IMR-90 (cell line): ENCODE results near the gene DPYSL3. TPM values are rescaled to one million over a fixed set of nuclear protein-coding genes. Genes with fewer than 3 reads are reported as not detected.

Experiments
- ATAC-seq: fragments of 200-7000 bp; cut with Tn5 transposase; 2 replicates; pipeline ENCODE4 v1.9.1; 2020; ENCODE audit warnings: low read depth, mild to moderate bottlenecking, moderate library complexity
- BruUV-seq: library from RNA; stranded (reverse); fragments of 400-500 nt; replicated peaks from 2 replicates; lab custom pipeline; 2021; lab: Mats Ljungman, UMichigan
- CTCF ChIA-PET: fragments of 300-600 bp; formaldehyde crosslinking; extraction: SDS; loops from one replicate; lab custom pipeline; 2021; ENCODE audit warnings: antibody characterized with exemption; lab: Yijun Ruan, JAX
- POLR2A ChIA-PET: fragments of 300-600 bp; sonication (Branson Sonifier 250); formaldehyde crosslinking; loops from one replicate; lab custom pipeline; 2022; ENCODE audit warnings: antibody characterized with exemption; ENCODE audit not compliant: unreplicated experiment; lab: Charles Lee
- DNase-seq: peaks from one replicate; pipeline ENCODE4 v3.0.0; 2013
- H2AFZ ChIP-seq: replicated peaks from 2 replicates; pipeline ENCODE3; 2013; ENCODE audit warnings: low read length, mild to moderate bottlenecking; ENCODE audit not compliant: poor library complexity
- H2AK5ac ChIP-seq: 2 replicates; pipeline ENCODE4 v1.6.1; 2013; ENCODE audit warnings: low read depth, low read length, inconsistent platforms
- H2AK9ac ChIP-seq: replicated peaks from 2 replicates; pipeline ENCODE3; 2013; ENCODE audit warnings: mild to moderate bottlenecking, low read depth, low read length, moderate library complexity; ENCODE audit not compliant: poor library complexity
- H2BK120ac ChIP-seq: 2 replicates; pipeline ENCODE4 v1.6.1; 2013; ENCODE audit warnings: low read depth, low read length, inconsistent platforms
- H2BK15ac ChIP-seq: 3 replicates; pipeline ENCODE4 v1.6.1; 2013; ENCODE audit warnings: low read depth, low read length, inconsistent platforms
- H2BK20ac ChIP-seq: 2 replicates; pipeline ENCODE4 v1.6.1; 2013; ENCODE audit warnings: low read depth, mild to moderate bottlenecking, inconsistent platforms, low read length, moderate library complexity
- H2BK5ac ChIP-seq: 2 replicates; pipeline ENCODE4 v1.6.1; 2013; ENCODE audit warnings: mild to moderate bottlenecking, low read depth, low read length, inconsistent platforms; ENCODE audit not compliant: poor library complexity, severe bottlenecking
- H3K14ac ChIP-seq: replicated peaks from 2 replicates; pipeline ENCODE4 v1.6.1; 2013; ENCODE audit warnings: low read depth, low read length, inconsistent platforms
- H3K18ac ChIP-seq: 2 replicates; pipeline ENCODE4 v1.6.1; 2013; ENCODE audit warnings: low read depth, low read length, control low read depth
- H3K23ac ChIP-seq: 2 replicates; pipeline ENCODE4 v1.6.1; 2013; ENCODE audit warnings: low read depth, low read length, inconsistent platforms
- H3K27ac ChIP-seq: 2 replicates; pipeline ENCODE4 v1.5.1; 2013; ENCODE audit warnings: mild to moderate bottlenecking, control low read depth, low read length; ENCODE audit not compliant: insufficient read depth
- H3K27me3 ChIP-seq: 2 replicates; pipeline ENCODE4 v1.6.1; 2013; ENCODE audit warnings: low read length; ENCODE audit not compliant: control insufficient read depth, insufficient read depth
- H3K36me3 ChIP-seq: 2 replicates; pipeline ENCODE4 v1.6.1; 2013; ENCODE audit warnings: low read length, mixed read lengths; ENCODE audit not compliant: control insufficient read depth, insufficient read depth
- H3K4ac ChIP-seq: 2 replicates; pipeline ENCODE4 v1.6.1; 2013; ENCODE audit warnings: low read depth, low read length, inconsistent platforms
- H3K4me1 ChIP-seq: 2 replicates; pipeline ENCODE4 v1.6.1; 2013; ENCODE audit warnings: low read length, mixed read lengths; ENCODE audit not compliant: control insufficient read depth, insufficient read depth
- H3K4me2 ChIP-seq: 2 replicates; pipeline ENCODE4 v1.6.1; 2013; ENCODE audit warnings: low read depth, mild to moderate bottlenecking, control low read depth, low read length, moderate library complexity
- H3K4me3 ChIP-seq: 2 replicates; pipeline ENCODE4 v1.5.1; 2013; ENCODE audit warnings: low read depth, mild to moderate bottlenecking, control low read depth, low read length, moderate library complexity; ENCODE audit not compliant: insufficient read depth
- H3K56ac ChIP-seq: 2 replicates; pipeline ENCODE4 v1.6.1; 2013; ENCODE audit warnings: low read length, inconsistent platforms; ENCODE audit not compliant: insufficient read depth; ENCODE audit errors: extremely low read depth
- H3K79me1 ChIP-seq, 2 experiments: 2 replicates each; pipeline ENCODE4 v1.6.1; 2013; ENCODE audit warnings: low read length in 2 of 2, inconsistent platforms in 1 of 2, low read depth in 1 of 2
- H3K9ac ChIP-seq: 2 replicates; pipeline ENCODE4 v1.6.1; 2013; ENCODE audit warnings: low read depth, low read length, control low read depth
- H3K9me1 ChIP-seq: 2 replicates; pipeline ENCODE4 v1.6.1; 2013; ENCODE audit warnings: low read length, inconsistent platforms; ENCODE audit not compliant: insufficient read depth
- H3K9me3 ChIP-seq: 2 replicates; pipeline ENCODE4 v1.6.1; 2013; ENCODE audit warnings: low read length; ENCODE audit not compliant: control insufficient read depth, insufficient read depth
- H4K20me1 ChIP-seq: 2 replicates; pipeline ENCODE4 v1.6.1; 2013; ENCODE audit warnings: low read length, inconsistent platforms; ENCODE audit not compliant: insufficient read depth
- H4K5ac ChIP-seq: 2 replicates; pipeline ENCODE4 v1.6.1; 2013; ENCODE audit warnings: mild to moderate bottlenecking, low read depth, low read length, control low read depth
- H4K8ac ChIP-seq, 2 experiments: 2 replicates each; pipeline ENCODE4 v1.6.1; 2013; ENCODE audit warnings: low read depth in 2 of 2, low read length in 2 of 2, control low read depth in 1 of 2, inconsistent platforms in 1 of 2
- H4K91ac ChIP-seq: 2 replicates; pipeline ENCODE4 v1.6.1; 2013; ENCODE audit warnings: low read depth, low read length, inconsistent platforms; ENCODE audit not compliant: insufficient read depth
- CEBPB ChIP-seq: IDR thresholded peaks from 2 replicates; pipeline ENCODE4 v1.6.1; 2012; ENCODE audit warnings: low read depth, low read length, improper control_type of control experiment
- FOS ChIP-seq: fragments of 150-350 bp; IDR thresholded peaks from 2 replicates; pipeline ENCODE4 v1.6.1; 2016; ENCODE audit warnings: low read depth, low read length
- MAFK ChIP-seq: IDR thresholded peaks from 2 replicates; pipeline ENCODE4 v1.6.1; 2012; ENCODE audit warnings: low read depth, low read length, improper control_type of control experiment
- WGBS, 2 experiments: methylation state at CpG; one replicate each; pipeline versions ENCODE4 v1.1.5 to v1.1.7; 2013; ENCODE audit warnings: missing lambda C conversion rate in 2 of 2; ENCODE audit not compliant: insufficient read length in 1 of 2; ENCODE audit errors: extremely low coverage in 2 of 2; 5-methylcytosine and 5-hydroxymethylcytosine counted together
- dilution Hi-C: fragments of 300-500 bp; cut with HindIII; formaldehyde crosslinking; loops from one replicate; pipeline ENCODE4 v1.14.3; 2018; ENCODE audit warnings: low sequenced_read_pairs; ENCODE audit not compliant: unreplicated experiment
- in situ Hi-C: fragments of 300-500 bp; cut with MboI; formaldehyde crosslinking; loops from 3 replicates; pipeline ENCODE4 v1.14.3; 2019; ENCODE audit warnings: low sequenced_read_pairs, inconsistent platforms, mixed read lengths
- intact Hi-C: fragments of 100-400 bp; cut with micrococcal nuclease; formaldehyde crosslinking; loops from 2 replicates; pipeline ENCODE4 v1.10.0; 2022
- polyA plus RNA-seq, 3 experiments: library from polyadenylated mRNA; depleted of rRNA; stranded (reverse); fragments of >200 nt; gene quantifications; 2 replicates each; pipeline ENCODE4 v1.2.3, GENCODE V29; 2012; ENCODE audit warnings: low replicate concordance in 1 of 3
- total RNA-seq: library from RNA; depleted of rRNA; stranded (reverse); fragments of >200 nt; gene quantifications from 2 replicates; pipeline ENCODE4 v1.2.3, GENCODE V29; 2012

The DPYSL3 gene
- total and polyA plus RNA-seq, 2 of the 4 experiments (the other 2 are of a cell fraction) = 50.2 to 60.9 TPM

DNA sequence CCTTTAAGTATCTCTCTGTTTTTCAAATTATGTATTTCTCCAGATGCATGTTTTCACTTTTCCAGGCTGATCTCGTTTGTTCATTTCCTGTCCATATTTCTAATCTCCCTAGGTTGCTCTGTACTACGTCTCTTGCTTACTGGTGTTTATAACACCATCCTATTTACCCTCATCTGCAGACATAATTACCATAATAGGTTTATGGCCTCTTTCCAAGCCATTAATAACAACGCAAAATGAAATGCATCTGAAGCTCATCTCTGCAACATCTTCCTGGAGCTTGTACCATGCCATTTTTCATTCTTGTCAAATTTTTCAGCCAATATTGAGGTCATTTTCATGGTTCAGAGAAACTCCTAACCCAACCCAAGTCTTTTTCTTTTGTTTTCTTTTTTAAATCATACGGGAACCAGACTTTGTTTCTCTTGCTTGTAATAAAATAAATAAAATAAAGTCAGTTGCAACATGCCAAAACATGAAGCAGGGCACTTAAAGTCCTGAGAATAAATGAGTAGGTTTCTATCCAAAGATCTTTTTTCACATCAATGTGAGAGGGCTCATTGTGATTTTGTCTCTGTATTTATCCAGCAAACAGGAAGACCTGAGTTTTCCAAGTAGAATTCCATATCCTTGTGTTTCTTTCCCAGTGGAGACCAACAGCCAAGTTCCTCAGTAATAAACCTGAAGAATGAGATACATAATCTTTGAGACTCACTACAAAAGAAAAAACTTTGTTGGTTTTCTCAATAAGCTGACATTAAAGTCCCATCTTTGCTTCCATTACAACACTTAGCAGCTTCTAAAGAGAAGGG is 37.0 kb downstream of the DPYSL3 start (continued):
- TF ChIP-seq FOS = no peak

DNA sequence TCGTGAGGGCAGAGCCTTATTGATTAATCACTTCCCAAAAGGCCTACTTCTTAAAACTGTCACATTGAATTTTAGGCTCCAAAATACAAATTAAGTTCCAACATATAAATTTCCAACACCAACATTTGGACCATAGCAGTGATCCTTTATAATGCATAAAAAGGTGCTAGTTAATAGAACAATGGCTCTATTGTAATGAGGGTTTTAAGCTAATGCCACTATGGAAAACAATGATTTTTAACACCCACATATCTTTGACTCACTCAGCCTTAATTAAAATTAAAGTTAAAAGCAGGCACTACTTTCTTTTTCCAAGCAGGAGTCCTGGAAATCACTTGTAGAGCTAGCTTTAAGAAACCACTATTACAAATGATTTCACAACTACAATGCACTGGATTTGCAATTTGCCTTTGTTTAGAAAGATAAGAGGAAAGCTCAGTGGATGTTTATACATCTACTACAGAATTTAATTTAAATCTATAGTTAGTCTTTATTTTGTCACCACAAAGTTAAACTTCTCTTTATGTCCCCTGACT is 41.8 kb downstream of the DPYSL3 start:
- ChIA-PET POLR2A (no interaction called here), CTCF (interaction anchor here (1.8 kb wide), 1 partner anchor 14 kb away, joined by 6 read pairs; no protein-coding TSS in a partner anchor)
- TF ChIP-seq CEBPB = peak; percentile 61
- no peak for TF ChIP-seq FOS
- TF ChIP-seq MAFK = no peak
- no peak overlapping the region for H3K18ac ChIP-seq
- H2BK5ac ChIP-seq = no peak overlapping the region
- dilution Hi-C loops (no loop called here), intact Hi-C loops (no loop called here), in situ Hi-C loops (no loop called here)
- H4K8ac ChIP-seq = no peak overlapping the region
- no peak overlapping the region for H2BK120ac ChIP-seq
- no peak overlapping the region for H2BK15ac ChIP-seq
- H3K27me3 ChIP-seq = no peaks in the 10 kb centered on the region
- H3K9me3 ChIP-seq = no peaks in the 10 kb centered on the region
- no peak overlapping the region for H3K4ac ChIP-seq
- no peak overlapping the region for H3K56ac ChIP-seq
- H2AK5ac ChIP-seq = no peak overlapping the region
- H3K9ac ChIP-seq = no peak overlapping the region
- DNase-seq (peak; percentile 43), ATAC-seq (peak; percentile 44)
- H4K20me1 ChIP-seq = no peaks in the 10 kb centered on the region
- H3K27ac ChIP-seq = no peak overlapping the region
- no peak overlapping the region for H3K14ac ChIP-seq
- no peaks in the 10 kb centered on the region for H3K4me1 ChIP-seq
- H3K79me1 ChIP-seq = peaks cover 29 to 30% of the 10 kb centered on the region in 2 experiments
- no peak overlapping the region for H3K4me2 ChIP-seq
- no peak overlapping the region for H4K91ac ChIP-seq
- no peak overlapping the region for H2AK9ac ChIP-seq
- H3K36me3 ChIP-seq = no peaks in the 10 kb centered on the region; the same call in 1 of the 2 replicates
- WGBS, 2 experiments = 100% methylated on average over 1 of the region's 1 CpG; no CpG with 5 or more reads in 1 of the 2 experiments
- BruUV-seq = no TSS peak
- no peak overlapping the region for H2BK20ac ChIP-seq
- no peak overlapping the region for H3K4me3 ChIP-seq
- peaks cover 4% of the 10 kb centered on the region; the same call in 1 of the 2 replicates for H3K9me1 ChIP-seq
- H2AFZ ChIP-seq = no peak overlapping the region
- no peak overlapping the region for H3K23ac ChIP-seq
- H4K5ac ChIP-seq = no peak overlapping the region
